C4-2B (cell line): ENCODE data around the gene MIB2.
"Not testable (repeated sequence)": the region's sequence is repeated elsewhere in the genome, so short reads cannot be mapped to it uniquely, and the experiment has no call there.

Source experiments
- CTCF ChIP-seq: fragments of 450-650 bp; conservative IDR thresholded peaks from 2 replicates; pipeline ENCODE4 v1.5.1; 2017; ENCODE audit warnings: mild to moderate bottlenecking
- ZFX ChIP-seq: fragments of 450-650 bp; IDR thresholded peaks from 2 replicates; pipeline ENCODE4 v1.6.1; 2017

DNA sequence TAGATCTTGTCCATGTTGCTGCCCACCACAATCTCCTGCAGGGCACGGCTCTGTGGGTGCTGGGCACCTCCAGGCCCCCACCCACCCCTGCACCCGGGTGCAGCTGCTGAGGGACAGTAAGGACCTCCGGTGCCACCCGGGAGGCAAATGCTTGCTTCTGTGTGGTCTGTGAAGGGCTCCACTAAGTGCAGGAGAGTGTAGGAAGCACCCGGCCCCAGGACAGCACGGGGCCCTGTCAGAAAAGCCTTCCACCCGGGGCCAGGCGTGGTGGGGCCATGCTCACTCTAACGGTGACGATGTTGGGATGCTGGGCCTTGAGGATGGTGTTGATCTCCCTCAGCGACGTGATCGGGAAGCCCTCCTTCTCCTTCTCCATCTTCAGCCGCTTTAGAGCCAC lies 22.2 kb downstream of the MIB2 start:
- not testable (repeated sequence) for TF ChIP-seq CTCF, ZFX
